ENCODE results near the gene UGT2B28.

GRCh38 chr4:69321153-69321729 lies 41.0 kb downstream of the UGT2B28 start:
- TF ChIP-seq, protein P1, sequence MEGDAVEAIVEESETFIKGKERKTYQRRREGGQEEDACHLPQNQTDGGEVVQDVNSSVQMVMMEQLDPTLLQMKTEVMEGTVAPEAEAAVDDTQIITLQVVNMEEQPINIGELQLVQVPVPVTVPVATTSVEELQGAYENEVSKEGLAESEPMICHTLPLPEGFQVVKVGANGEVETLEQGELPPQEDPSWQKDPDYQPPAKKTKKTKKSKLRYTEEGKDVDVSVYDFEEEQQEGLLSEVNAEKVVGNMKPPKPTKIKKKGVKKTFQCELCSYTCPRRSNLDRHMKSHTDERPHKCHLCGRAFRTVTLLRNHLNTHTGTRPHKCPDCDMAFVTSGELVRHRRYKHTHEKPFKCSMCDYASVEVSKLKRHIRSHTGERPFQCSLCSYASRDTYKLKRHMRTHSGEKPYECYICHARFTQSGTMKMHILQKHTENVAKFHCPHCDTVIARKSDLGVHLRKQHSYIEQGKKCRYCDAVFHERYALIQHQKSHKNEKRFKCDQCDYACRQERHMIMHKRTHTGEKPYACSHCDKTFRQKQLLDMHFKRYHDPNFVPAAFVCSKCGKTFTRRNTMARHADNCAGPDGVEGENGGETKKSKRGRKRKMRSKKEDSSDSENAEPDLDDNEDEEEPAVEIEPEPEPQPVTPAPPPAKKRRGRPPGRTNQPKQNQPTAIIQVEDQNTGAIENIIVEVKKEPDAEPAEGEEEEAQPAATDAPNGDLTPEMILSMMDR (IDR thresholded peaks at IDR 0.05) = no peak
- no peak for TF ChIP-seq POLR2A (IDR thresholded peaks at IDR 0.05)

All from tibial nerve (tissue), 3 donors.